Endothelial cell of umbilical vein (primary cell): ENCODE measurements around the gene MBD4. TPM values are rescaled to one million over a fixed set of nuclear protein-coding genes. Genes with fewer than 3 reads are reported as not detected.
"Not testable (repeated sequence)": the region's sequence is repeated elsewhere in the genome, so short reads cannot be mapped to it uniquely, and the experiment has no call there.

ENCODE experiments used
- BruUV-seq: library from RNA; stranded (reverse); fragments of 400-500 nt; replicated peaks from 2 replicates; lab custom pipeline; 2021; lab: Mats Ljungman, UMichigan
- CTCF ChIA-PET: fragments of 300-600, 350-600 bp; sonication (Branson Sonifier 250); formaldehyde crosslinking; loops from one replicate; lab custom pipeline; 2021; ENCODE audit warnings: antibody characterized with exemption, inconsistent platforms; lab: Charles Lee
- POLR2A ChIA-PET: fragments of 300-600, 350-600 bp; sonication (Branson Sonifier 250); formaldehyde crosslinking; loops from one replicate; lab custom pipeline; 2021; ENCODE audit warnings: antibody characterized with exemption, inconsistent platforms; lab: Charles Lee
- DNase-seq: peaks from one replicate; pipeline ENCODE4 v3.0.0-alpha.2; 2011; ENCODE audit warnings: low read depth, low spot score
- FAIRE-seq: peaks from 2 replicates; lab custom pipeline; 2011; peaks lifted over from hg19 to GRCh38; lab: Jason Lieb, UNC
- H2AFZ ChIP-seq: 2 replicates; pipeline ENCODE4 v1.6.0; 2012; ENCODE audit warnings: low read depth, low read length, control low read depth, inconsistent platforms
- H3K27ac ChIP-seq: 2 replicates; pipeline ENCODE4 v1.5.1; 2011; ENCODE audit warnings: low read depth, mild to moderate bottlenecking, control low read depth, low read length, moderate library complexity; ENCODE audit not compliant: insufficient read depth
- H3K27me3 ChIP-seq, 2 experiments: 2 replicates each; pipeline versions ENCODE4 v1.6.0 to v1.6.1; 2011; ENCODE audit warnings: low read length in 2 of 2, mixed read lengths in 1 of 2; ENCODE audit not compliant: control insufficient read depth in 2 of 2, insufficient read depth in 2 of 2
- H3K36me3 ChIP-seq, 2 experiments: 2 replicates in 1 of 2; 3 replicates in 1 of 2; pipeline ENCODE4 v1.5.1; 2011; ENCODE audit warnings: low read length in 2 of 2, mild to moderate bottlenecking in 1 of 2, moderate library complexity in 1 of 2; ENCODE audit not compliant: control insufficient read depth in 2 of 2, insufficient read depth in 2 of 2; ENCODE audit errors: extremely low read depth in 1 of 2
- H3K4me1 ChIP-seq: 3 replicates; pipeline ENCODE4 v1.5.1; 2011; ENCODE audit warnings: mild to moderate bottlenecking, low read length; ENCODE audit not compliant: control insufficient read depth, insufficient read depth; ENCODE audit errors: extremely low read depth
- H3K4me2 ChIP-seq: 2 replicates; pipeline ENCODE4 v1.6.1; 2011; ENCODE audit warnings: low read length, control low read depth, mixed read lengths; ENCODE audit not compliant: insufficient read depth
- H3K4me3 ChIP-seq, 3 experiments: fragments of 200-600 bp in 1 of 3; sonication (generic), shearing (Covaris generic) in 1 of 3; replicated peaks in 1 of 3; 2 replicates each; pipeline ENCODE4 v1.5.1; 2011 to 2016; ENCODE audit warnings: control low read depth in 3 of 3, low read length in 3 of 3, mild to moderate bottlenecking in 2 of 3, inconsistent platforms in 1 of 3, low read depth in 1 of 3, moderate library complexity in 1 of 3; ENCODE audit not compliant: insufficient read depth in 1 of 3
- H3K79me2 ChIP-seq: 2 replicates; pipeline ENCODE4 v1.6.0; 2012; ENCODE audit warnings: low read length, inconsistent platforms; ENCODE audit not compliant: control insufficient read depth, insufficient read depth
- H3K9ac ChIP-seq: replicated peaks from 2 replicates; pipeline ENCODE3; 2011; ENCODE audit warnings: low read length, control low read depth; ENCODE audit not compliant: insufficient read depth; ENCODE audit errors: extremely low read depth
- H3K9me1 ChIP-seq: replicated peaks from 3 replicates; pipeline ENCODE4 v1.6.0; 2011; ENCODE audit warnings: mild to moderate bottlenecking, low read length; ENCODE audit not compliant: control insufficient read depth, insufficient read depth; ENCODE audit errors: extremely low read depth
- H3K9me3 ChIP-seq: replicated peaks from 2 replicates; pipeline ENCODE4 v1.5.1; 2012; ENCODE audit warnings: low read length, inconsistent platforms; ENCODE audit not compliant: control insufficient read depth, insufficient read depth
- H4K20me1 ChIP-seq: replicated peaks from 2 replicates; pipeline ENCODE3; 2011; ENCODE audit warnings: mild to moderate bottlenecking, low read length; ENCODE audit not compliant: control insufficient read depth, insufficient read depth; ENCODE audit errors: extremely low read depth
- CTCF ChIP-seq, 2 donors: IDR thresholded peaks; 1 replicate in 1 of 2; 2 replicates in 1 of 2; pipeline ENCODE4 v1.5.1; 2011; ENCODE audit warnings: low read length in 2 of 2, mild to moderate bottlenecking in 2 of 2, moderate library complexity in 2 of 2, control low read depth in 1 of 2, inconsistent platforms in 1 of 2, low read depth in 1 of 2; ENCODE audit not compliant: insufficient read depth in 1 of 2; ENCODE audit errors: extremely low read depth in 1 of 2
- EZH2 ChIP-seq: IDR thresholded peaks from 2 replicates; pipeline ENCODE4 v1.6.1; 2012; ENCODE audit warnings: borderline replicate concordance, low read depth, mild to moderate bottlenecking, moderate library complexity, low read length, inconsistent platforms; ENCODE audit not compliant: severe bottlenecking
- FOS ChIP-seq: IDR thresholded peaks from 2 replicates; pipeline ENCODE4 v1.6.1; 2011; ENCODE audit warnings: mild to moderate bottlenecking, low read length, moderate library complexity, borderline replicate concordance; ENCODE audit not compliant: insufficient read depth
- GATA2 ChIP-seq: IDR thresholded peaks from 2 replicates; pipeline ENCODE4 v1.7.0; 2011; ENCODE audit warnings: low read depth, mild to moderate bottlenecking, moderate library complexity, mixed read lengths, low read length; ENCODE audit not compliant: insufficient read length, insufficient read depth
- JUN ChIP-seq: IDR thresholded peaks from 2 replicates; pipeline ENCODE4 v1.6.1; 2011; ENCODE audit warnings: borderline replicate concordance, low read depth; ENCODE audit not compliant: insufficient read length, insufficient read depth
- MAX ChIP-seq: IDR thresholded peaks from 2 replicates; pipeline ENCODE4 v1.6.1; 2011; ENCODE audit not compliant: insufficient read depth, insufficient read length
- MYC ChIP-seq: IDR thresholded peaks from one replicate; pipeline ENCODE4 v1.6.1; 2011; ENCODE audit warnings: mild to moderate bottlenecking, low read depth, low read length
- POLR2A ChIP-seq: IDR thresholded peaks from 2 replicates; pipeline ENCODE4 v1.6.1; 2012; ENCODE audit warnings: low read depth, mild to moderate bottlenecking, control low read depth, low read length
- POLR2AphosphoS5 ChIP-seq: IDR thresholded peaks from 2 replicates; pipeline ENCODE4 v1.6.1; 2012; ENCODE audit warnings: low read depth, mild to moderate bottlenecking, control low read depth, low read length, moderate library complexity; ENCODE audit not compliant: insufficient read depth
- dilution Hi-C: fragments of 300-500 bp; cut with MboI; formaldehyde crosslinking; loops from one replicate; pipeline ENCODE4 v1.15.0; 2019; ENCODE audit warnings: low sequenced_read_pairs; ENCODE audit not compliant: extremely low pct_ligation_motif_present
- intact Hi-C: fragments of 100-400 bp; cut with micrococcal nuclease; formaldehyde crosslinking; loops from one replicate; pipeline ENCODE4 v1.10.0; 2022
- polyA plus RNA-seq, 4 experiments: library from polyadenylated mRNA; depleted of rRNA in 3 of 4; stranded (reverse) in 3 of 4; unstranded in 1 of 4; fragments of >200 nt; gene quantifications; 2 replicates each; pipeline versions ENCODE4 v1.2.1 to v1.2.3, GENCODE V29; 2011 to 2012; ENCODE audit warnings: missing spikeins in 1 of 4
- total RNA-seq: library from RNA; stranded (reverse); gene quantifications from 2 replicates; pipeline ENCODE4 v1.2.3, GENCODE V29; 2021

MBD4 gene
- total and polyA plus RNA-seq, 2 donors (not counting 3 experiments of a cell fraction or from before 2014, with no cell fraction given) = 17.4 to 39.5 TPM

GRCh38 chr3:129384594-129385323 lies 55.0 kb downstream of the MBD4 start:
- intact Hi-C loops (loop anchor here (5.0 to 10.0 kb wide), 3 partner anchors 178 to 240 kb away; no protein-coding TSS in a partner anchor), dilution Hi-C loops (no loop called here)
- no peaks in the 10 kb centered on the region for H3K27me3 ChIP-seq
- no TSS peak for BruUV-seq
- ChIA-PET CTCF (interaction anchor here (1.3 to 2.3 kb wide), 2 partner anchors 39 to 43 kb away, joined by 5 to 27 read pairs; partner anchors contain the start of gene EFCAB12), POLR2A (no interaction called here)
- no peaks in the 10 kb centered on the region for H3K9me1 ChIP-seq
- H3K9ac ChIP-seq = no peak overlapping the region
- H3K4me2 ChIP-seq = no peak overlapping the region
- TF ChIP-seq POLR2AphosphoS5 = no peak
- TF ChIP-seq FOS = no peak
- TF ChIP-seq CTCF (IDR thresholded peaks at IDR 0.05; ENCODE audit: extremely low read depth in 1 of 2, insufficient read depth in 1 of 2, low read depth in 1 of 2, low read length in 2 of 2) = no peak
- TF ChIP-seq MAX = no peak
- TF ChIP-seq POLR2A = no peak
- TF ChIP-seq MYC = no peak
- no peak for TF ChIP-seq EZH2
- TF ChIP-seq JUN = no peak
- no peak for TF ChIP-seq GATA2
- FAIRE-seq = no peak
- H3K4me1 ChIP-seq = peaks cover 21% of the 10 kb centered on the region
- H3K4me3 ChIP-seq = no peak overlapping the region
- no peak for DNase-seq
- H3K27ac ChIP-seq = no peak overlapping the region
- H4K20me1 ChIP-seq = no peaks in the 10 kb centered on the region
- peaks cover 4 to 6% of the 10 kb centered on the region in 2 experiments for H3K36me3 ChIP-seq
- no peaks in the 10 kb centered on the region for H3K9me3 ChIP-seq
- no peaks in the 10 kb centered on the region for H3K79me2 ChIP-seq
- no peak overlapping the region for H2AFZ ChIP-seq

GRCh38 chr3:129384103-129384502 lies 55.6 kb downstream of the MBD4 start:
- peaks cover 20% of the 10 kb centered on the region for H3K4me1 ChIP-seq
- H3K4me3 ChIP-seq, H3K4me2 ChIP-seq, H3K9ac ChIP-seq, BruUV-seq, H2AFZ ChIP-seq, dilution Hi-C loops, H3K27me3 ChIP-seq, DNase-seq, H3K79me2 ChIP-seq, H3K9me3 ChIP-seq, H3K27ac ChIP-seq, H4K20me1 ChIP-seq, H3K36me3 ChIP-seq, H3K9me1 ChIP-seq, FAIRE-seq: not testable (repeated sequence)
- ChIA-PET CTCF (interaction anchor here (0.7 to 2.5 kb wide), 26 partner anchors 12 to 721 kb away, joined by 3 to 32 read pairs (median 8); partner anchors contain the start of gene EFCAB12), POLR2A (interaction anchor here (1.2 kb wide), 1 partner anchor 56 kb away, joined by 7 read pairs; the partner anchor contains the start of genes IFT122 and MBD4)
- intact Hi-C loops = loop anchor here (5.0 to 10.0 kb wide), 3 partner anchors 178 to 241 kb away; no protein-coding TSS in a partner anchor
